HG03520 (cell line): ENCODE measurements around the gene TC2N.
"Not testable (repeated sequence)": the region's sequence is repeated elsewhere in the genome, so short reads cannot be mapped to it uniquely, and the experiment has no call there.

ENCODE experiments used
- ATAC-seq: cut with Tn5 transposase; IDR thresholded peaks from one replicate; pipeline ENCODE4 v1.9.1; 2021; ENCODE audit warnings: mild to moderate bottlenecking, moderate library complexity; ENCODE audit not compliant: unreplicated experiment

The TC2N gene

DNA sequence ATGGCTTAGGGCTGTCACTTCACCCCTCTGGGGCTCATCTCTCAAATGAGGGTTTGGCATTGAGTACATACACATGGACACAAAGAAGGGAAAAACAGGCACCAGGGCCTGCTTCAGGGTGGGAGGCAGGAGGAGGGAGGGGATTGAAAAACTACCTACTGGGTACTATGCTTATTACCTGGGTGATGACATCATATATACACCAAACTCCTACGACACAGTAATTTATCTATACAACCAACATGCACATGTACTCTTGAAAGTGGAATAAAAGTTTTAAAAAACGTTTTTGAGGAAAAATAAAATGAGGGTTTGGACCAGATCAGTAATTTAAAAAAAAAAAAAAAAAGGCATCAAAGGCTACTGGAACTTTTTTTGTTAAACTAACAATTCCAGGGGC, 3.6 kb upstream of the TC2N start:
- ATAC-seq, result no peak

DNA sequence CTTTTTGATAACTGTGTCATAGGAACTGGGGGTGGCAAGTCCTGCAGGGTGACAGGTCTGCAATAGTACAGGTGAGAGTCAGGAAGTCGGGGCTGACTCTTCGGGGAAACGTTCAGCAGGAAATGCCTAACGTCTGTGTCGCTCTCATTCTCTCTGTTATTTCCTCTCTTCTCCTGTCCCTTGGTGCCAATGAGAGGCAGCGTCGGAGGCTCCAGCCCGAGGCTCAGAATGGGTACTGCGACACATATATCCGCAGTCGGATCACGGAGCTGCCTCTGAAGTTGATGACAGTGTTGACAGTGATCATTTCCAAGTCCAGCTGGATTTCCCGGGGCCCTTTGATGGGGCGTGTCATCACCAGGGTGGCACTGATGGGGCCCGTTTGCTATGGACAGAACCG, 2.7 kb upstream of the TC2N start:
- no peak for ATAC-seq

DNA sequence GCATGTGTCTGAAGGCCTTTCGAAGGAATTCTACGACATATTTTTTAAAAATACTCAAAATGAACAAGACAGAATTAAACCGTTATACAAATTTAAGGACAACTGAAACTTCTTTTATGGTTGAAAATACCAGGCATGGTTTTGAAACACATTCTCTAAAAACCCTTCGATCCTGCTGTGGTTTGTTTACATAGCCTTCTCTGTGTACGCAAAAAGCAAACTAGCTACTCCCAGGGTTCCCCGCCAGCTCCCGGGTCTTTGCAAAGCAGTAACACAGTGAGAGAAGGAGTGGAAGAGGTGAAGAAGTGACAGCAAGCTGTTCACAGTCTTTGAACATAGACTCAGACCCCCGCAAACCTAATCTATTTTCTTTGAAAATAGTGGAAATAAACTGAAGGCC, 2.2 kb upstream of the TC2N start:
- no peak for ATAC-seq

DNA sequence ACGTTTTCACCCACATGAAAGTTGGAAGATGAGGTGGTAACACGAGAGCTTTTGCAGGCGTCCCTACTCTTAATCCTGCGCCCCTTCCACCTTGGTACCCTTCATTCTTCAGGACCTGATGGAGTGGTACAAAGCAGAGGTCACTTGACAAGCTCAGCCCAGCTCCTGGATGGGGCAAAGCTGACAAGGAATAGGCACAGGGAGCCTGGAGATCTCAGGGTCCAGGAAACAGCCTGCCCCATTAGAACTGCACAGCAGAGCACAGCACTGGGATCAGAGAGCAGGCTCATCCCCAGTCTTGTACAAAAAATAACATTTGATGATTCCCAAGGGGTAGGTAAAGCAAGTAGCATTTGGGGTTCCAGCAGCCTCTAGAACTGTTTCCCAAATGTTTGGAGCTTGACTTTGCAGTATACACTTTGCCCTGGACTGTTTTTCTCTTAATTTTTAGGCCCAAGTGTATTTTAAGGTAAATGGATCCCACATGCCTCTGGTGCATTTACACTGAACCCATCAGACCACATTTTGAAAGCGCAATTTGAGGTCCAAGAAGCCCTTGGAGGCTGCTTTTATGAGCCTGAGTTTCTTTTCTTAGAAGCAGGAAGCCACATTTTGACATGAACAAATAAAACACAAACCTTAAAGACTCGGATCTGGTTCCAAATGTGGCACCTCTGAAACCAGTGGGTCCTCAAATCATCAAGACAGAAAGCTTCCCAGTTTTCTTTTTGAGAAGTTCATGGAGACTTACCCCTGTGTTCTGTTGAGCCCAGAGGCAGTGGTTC, 633 bp downstream of the TC2N start:
- no peak for ATAC-seq

DNA sequence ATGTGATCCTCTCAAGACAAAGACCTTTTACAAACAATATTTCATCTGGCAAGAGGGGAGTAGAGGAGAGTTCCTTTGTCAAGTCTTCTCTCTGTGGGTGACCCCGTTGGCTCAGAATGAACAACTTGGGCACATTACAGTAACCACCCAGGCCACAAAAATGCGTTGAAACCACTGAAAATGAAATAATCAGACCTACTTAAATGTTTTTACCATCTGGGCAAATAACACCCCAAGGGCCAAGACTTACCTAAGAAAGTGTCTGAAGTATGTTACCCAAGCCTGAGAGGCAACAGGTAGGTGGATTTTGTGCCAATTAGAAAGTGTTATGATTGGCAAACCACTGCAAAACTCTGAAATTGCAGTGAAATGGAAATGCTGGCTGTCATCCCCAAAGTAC, 1.3 kb downstream of the TC2N start:
- no peak for ATAC-seq

DNA sequence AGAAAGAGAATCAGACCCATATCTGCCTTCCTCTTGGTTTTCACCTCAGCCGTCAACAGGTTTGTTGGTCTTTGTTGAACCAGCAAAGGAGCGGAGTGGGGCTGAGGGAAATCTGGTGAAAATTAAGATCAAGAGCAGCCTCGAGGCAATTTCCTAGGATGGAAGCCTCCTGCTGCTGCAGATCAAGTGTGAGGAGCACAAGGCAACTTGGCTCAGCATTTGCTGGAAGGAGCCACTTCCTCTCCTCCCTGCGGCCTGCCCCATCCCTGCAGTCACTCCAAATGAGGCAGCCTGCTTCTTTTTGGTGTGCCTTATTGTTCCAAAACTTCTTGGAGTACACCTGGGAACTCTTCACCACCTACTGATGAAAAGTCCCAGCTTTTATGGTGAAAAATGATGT, 4.9 kb downstream of the TC2N start:
- ATAC-seq, result no peak

DNA sequence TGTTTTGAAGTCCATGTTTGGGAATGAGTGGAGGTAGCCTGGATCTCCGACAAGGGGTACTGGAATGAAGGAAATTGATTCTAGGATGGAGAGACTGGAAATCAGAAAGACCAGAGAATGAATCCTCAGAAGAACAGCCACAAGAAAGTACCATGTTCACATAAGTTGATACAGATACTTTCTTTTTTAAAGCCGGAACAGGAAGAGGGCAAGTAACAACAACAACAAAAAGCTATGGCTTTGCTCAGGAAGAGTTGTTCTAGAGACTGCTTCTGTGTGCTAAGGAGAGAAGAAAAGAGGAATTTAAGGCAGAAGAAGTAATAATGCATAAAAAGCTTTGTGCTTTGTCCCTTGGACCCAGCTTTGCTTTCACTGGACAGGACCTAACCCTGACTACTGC, 6.2 kb downstream of the TC2N start:
- ATAC-seq, result no peak

DNA sequence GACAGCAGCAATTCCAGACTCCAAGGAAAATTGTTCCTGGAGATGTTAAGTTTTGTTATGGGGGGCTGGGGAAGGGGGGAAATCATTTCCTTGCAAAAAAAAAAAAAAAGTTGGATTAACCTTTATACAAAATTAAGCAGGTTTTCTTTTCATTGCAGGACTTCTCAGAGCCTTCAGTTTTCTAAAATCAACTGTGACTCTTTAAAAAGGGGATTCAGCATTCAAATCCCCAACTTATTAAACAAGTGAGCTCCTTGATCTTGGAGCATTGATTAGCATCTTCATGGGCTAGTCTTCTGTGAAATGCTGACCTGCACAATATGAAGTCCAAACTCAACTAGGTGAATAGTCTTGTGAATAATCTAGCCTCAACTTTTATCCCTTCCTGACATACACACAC, 7.1 kb downstream of the TC2N start:
- ATAC-seq, result no peak

DNA sequence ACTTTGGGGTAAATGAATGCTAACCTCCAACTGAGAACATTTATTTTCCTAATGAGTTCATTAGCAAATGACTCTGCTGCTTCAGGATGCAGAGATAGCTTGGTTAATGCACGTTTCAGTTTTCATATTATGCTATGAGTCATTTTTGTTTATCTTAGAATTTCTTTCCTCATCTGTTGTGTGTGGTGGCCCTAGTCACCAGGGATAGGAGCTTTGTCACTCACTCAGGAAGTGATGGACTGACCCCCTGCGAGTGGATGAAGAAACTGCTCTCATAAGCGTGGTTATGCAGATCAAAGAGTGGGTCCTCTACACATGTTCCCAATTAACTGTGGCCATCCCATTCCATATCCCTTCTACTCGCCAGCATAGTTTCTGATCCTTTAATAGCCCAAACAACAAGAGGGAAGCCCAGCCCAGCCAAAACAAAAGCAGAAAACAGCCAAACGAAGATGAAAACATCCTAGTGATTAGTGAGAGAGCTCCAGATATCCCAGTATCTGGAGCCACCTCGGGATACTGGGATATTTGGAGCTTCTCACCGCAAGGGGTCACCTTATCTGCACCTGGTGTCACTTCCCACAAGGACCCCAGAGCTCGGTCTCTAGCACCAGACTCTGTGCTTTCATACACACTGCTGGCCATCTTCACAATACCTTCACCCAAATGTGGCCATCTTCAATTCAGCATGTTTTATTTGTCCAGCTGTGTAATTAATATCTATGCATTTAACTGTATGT, 8.6 kb downstream of the TC2N start:
- peak; percentile 77 for ATAC-seq

DNA sequence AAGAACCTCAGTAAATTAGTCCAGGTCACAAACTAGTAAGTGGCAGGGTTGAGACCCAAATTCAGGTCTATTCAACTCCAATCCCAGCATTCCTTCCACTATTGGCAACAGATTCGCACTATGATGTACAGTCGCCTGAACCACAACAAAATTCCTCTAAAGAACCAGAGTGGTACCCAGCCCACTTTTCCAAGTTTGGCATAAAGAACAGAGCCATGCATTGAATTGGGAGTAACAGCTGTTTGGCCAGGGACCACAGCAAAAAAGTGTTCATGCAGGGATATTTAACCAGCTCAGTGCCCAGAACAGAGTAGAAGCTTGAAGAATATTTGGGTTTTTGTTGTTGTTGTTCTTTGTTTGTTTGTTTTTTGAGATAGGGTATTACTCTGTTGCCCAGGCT, 9.7 kb downstream of the TC2N start:
- ATAC-seq, result no peak

DNA sequence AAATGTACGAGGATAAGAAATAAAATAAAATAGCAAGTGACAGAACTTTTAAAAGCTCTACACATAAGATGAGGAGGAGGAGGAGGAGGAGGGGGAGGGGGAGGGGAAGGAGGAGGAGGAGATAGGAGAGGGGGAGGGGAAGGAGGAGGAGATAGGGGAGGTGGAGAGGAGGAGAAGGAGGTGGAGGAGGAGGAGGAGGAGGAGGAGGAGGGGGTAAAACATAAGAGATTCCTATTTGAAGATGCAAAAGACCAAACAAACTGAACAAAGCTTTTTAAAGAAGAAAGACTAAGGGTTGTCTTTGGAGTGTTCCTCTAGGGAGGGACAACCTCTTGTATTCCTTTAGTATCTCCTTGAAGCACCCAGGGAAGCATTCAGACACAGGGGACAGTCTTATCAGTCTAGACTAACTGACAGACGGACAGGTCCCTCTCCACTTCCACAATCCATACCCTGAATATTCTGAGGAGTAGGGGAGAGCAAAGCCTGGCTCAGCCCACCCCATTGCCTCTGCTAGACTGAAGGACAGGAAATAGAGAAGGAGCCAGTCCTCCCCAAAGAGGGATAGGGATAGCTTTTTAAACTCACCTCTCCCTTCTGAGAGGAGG, 12.9 kb downstream of the TC2N start:
- no peak for ATAC-seq

DNA sequence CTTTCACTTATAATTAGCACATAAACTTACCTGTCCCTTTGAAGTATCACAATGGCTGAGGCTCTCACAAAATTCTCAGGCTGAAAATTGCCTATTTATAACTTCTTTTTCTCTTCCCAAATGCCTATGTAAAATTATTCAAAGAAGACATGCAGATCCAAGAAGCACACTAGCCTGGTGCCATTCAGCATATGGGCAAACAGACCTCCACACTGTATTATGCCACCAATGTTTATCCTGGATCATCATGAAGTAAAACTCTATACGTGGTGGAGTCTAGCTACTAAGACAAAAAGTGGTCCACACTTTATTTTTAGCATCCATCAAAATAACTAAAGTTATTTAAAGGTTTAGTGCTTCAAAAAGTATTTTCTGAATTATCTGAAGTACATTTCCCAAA, 15.8 kb downstream of the TC2N start:
- no peak for ATAC-seq

DNA sequence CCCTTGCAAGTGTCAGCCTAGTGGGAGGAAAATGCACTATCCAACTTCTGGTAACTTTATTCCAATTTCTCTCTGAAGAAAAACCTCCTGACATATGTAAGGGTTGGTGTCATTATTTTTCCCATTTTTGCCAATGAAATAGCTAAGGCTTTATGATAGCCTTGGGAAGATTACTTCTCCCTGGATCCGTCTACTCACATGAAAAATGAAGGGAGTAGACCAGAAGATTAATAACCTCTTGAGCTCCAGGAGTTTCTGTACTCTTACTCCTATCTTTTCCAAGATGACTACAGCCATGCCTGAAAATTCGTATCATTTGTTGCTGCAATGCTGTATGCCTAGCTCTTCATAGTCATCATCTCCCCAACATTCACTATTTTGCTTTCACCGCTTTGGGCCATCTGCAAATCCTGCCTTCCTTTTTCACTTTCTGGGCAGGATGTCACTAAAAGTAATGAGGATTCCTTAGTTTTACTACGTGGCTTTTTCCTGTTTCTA, 18.8 kb downstream of the TC2N start:
- no peak for ATAC-seq

DNA sequence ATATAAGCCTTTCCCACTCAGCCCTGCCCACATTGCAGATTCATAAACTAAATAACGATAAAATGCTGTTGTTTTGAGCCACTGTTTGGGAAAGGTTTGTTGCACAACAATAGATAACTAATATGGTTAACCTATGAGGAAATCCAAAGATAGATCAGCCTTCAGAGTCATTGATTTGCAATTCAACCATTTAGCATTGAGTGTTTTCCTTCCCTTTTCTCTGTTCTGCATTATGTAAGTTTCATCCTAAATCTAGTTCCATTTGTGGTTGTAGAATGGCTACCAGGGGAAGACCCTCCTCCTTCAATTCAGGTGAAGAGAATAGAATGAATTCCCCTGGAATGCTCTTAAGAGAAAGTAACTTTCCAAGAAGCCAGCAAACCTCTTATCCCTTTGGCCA, 19.6 kb downstream of the TC2N start:
- ATAC-seq, result no peak

DNA sequence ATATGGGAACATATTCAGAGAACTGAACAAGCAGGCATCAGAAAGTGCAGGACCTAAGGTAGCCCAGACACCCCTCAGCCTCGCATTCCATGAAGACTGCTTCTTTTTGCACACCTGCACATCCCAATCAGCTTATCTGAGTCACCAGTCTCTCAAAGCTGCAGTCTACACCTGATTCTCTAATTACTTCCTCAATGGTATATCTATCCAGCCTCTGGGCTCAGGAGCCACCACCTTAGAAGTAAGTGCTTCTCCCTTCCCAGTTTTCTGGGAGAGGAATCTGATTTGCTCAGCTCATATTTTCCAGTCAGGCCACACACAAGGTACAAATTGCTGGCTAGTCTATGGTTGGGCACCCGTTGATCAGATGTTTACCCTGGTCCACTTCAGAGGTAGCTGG, 21.7 kb downstream of the TC2N start:
- no peak for ATAC-seq

DNA sequence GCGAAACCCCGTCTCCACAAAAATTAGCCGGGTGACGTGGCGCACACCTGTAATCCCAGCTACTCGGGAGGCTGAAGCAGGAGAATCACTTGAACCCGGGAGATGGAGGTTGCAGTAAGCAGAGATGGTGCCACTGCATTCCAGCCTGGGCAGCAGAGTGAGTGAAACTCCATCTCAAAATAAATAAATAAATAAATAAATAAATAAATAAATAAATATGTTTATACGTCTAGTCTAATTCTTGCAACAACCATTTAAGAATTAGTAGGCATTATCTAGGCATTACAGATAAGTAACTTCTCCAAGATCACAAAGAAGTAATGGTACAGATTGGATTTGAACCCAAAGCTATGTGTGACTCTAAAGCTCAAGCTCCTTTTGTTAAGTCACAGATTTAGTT, 22.3 kb downstream of the TC2N start:
- ATAC-seq, result not testable (repeated sequence)

DNA sequence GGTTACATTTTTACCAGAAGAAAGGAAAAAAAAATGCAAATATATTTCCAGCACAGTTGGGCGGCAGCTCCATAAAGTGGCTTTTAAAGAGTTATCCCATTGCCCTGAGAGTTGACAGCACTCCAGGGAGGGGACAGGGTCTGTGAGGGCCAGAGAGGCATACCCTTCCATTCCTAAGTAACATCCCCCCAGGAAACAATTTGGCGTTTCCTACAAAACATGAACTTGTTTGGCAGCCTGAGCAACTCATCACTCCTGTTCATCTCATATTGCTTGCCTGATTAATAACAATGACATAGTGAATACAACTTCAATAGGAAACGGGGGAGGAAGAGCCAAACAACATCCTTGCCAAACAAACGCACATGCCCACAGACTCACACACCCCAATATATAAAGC, 23.3 kb downstream of the TC2N start:
- ATAC-seq, result no peak

DNA sequence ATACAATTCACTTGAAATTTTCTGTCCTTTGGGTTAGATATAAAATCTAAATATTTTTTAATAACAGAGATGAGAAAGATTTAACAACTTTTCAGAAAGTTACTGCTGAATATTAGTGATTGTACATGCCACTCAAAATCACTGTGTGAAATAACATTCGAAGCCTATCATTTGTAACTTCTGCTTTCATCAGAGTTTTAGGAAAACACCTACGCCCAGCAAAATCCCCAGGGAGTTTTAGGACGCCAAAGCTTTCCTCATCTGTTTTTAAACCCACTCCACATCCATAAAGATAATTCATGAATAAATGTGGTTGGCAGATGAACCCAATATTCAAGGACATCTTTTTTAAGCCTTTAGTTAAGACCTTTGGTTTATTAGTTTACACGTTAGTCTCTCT, 23.9 kb downstream of the TC2N start:
- ATAC-seq, result no peak

DNA sequence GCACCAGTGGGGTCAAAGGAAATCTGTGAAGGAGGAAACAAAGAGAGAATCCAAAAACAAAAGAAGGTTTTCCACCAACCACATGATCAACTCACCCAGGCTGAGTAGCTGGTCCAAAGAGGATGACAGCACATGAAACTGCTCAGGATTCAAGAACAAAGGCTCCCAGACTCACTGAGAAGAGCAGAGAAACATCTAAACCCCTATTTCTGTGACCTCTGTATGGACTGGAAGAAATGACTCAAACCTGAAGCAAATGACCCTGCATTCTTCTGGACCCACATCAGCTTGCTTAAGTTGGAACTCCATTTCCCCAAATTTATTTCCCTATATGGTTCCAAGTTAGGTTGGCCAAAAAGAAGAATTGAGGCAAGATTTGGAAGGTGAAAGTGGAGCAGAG, 26.3 kb downstream of the TC2N start:
- ATAC-seq, result no peak

DNA sequence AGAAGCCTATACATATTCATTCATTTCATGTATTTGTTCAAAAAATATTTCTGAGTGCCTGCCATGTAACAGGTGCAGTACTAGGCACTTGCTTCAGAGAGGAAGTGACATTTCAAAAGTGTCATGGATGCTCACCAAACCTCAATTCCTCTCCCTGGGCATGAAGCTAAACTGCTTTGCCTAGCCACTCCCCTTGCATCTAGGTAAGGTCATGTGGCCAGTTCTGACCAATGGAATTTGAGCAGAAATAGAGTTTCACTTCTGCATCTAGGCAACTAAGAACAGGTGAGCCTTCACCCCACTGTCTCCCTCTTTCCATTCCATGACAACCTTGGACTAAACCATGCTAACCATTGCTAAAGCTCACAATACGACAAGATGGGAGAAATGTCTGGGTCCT, 27.6 kb downstream of the TC2N start:
- no peak for ATAC-seq

DNA sequence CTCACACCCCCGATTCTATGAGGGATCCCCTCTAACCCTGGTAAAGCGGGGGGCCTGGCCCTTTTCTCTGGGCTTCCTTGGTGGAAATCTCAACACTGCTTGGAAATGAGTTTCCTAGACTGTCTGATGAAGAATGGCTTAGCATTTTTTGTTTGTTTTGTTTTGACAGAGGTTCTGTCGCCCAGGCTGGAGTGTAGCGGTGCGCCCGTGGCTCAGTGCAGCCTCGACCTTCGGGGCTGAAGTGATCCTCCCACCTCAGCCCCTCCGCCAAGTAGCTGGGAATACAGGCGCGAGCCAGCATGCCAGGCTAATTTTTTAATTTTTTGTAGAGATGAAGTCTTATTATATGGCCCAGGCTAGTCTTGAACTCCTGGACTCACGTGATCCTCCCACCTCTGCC, 30.3 kb downstream of the TC2N start:
- ATAC-seq, result no peak
